ENCODE data around the gene LRRC2. TPM values are rescaled to one million over a fixed set of nuclear protein-coding genes. Genes with fewer than 3 reads are reported as not detected.
A peak's percentile ranks its signal among the peaks of the same experiment; 100 is the strongest.

LRRC2 gene
- total and polyA plus RNA-seq, 10 donors, result 0.59 to 10.9 (median 5.0) TPM

- no peak for DNase-seq
- Histone ChIP-seq H3K4me3 (peak overlapping the region in 1 of 8 donors; percentile 4), H3K27me3 (replicated peaks in 1 of 7) (no peaks in the 10 kb centered on the region), H3K36me3 (no peaks in the 10 kb centered on the region), H3K4me1 (peaks cover 0 to 4% (median 0%) of the 10 kb centered on the region in 6 donors), H3K9me3 (no peaks in the 10 kb centered on the region), H3K27ac (peak overlapping the region in 6 of 8 donors; percentile 37 to 56 (median 49))
- intact Hi-C loops (cut with DNase I; ENCODE audit: low total_unique reads), result no loop called here
- 65 to 85% (median 76%) methylated on average over 3 of the region's 3 CpGs for WGBS, 5 donors
- TF ChIP-seq POLR2A (IDR thresholded peaks at IDR 0.05) (no peak), POLR2AphosphoS5 (IDR thresholded peaks at IDR 0.05) (no peak)
- TF ChIP-seq, protein P1, sequence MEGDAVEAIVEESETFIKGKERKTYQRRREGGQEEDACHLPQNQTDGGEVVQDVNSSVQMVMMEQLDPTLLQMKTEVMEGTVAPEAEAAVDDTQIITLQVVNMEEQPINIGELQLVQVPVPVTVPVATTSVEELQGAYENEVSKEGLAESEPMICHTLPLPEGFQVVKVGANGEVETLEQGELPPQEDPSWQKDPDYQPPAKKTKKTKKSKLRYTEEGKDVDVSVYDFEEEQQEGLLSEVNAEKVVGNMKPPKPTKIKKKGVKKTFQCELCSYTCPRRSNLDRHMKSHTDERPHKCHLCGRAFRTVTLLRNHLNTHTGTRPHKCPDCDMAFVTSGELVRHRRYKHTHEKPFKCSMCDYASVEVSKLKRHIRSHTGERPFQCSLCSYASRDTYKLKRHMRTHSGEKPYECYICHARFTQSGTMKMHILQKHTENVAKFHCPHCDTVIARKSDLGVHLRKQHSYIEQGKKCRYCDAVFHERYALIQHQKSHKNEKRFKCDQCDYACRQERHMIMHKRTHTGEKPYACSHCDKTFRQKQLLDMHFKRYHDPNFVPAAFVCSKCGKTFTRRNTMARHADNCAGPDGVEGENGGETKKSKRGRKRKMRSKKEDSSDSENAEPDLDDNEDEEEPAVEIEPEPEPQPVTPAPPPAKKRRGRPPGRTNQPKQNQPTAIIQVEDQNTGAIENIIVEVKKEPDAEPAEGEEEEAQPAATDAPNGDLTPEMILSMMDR (IDR thresholded peaks at IDR 0.05 in 8 of 11, conservative IDR thresholded peaks at IDR 0.05 in 3 of 11), result no peak
Observed at GRCh38 chr3:46520531-46520930, 45.6 kb downstream of the LRRC2 start.

GRCh38 chr3:46519952-46520351 lies 46.1 kb downstream of the LRRC2 start:
- Histone ChIP-seq H3K36me3 (no peaks in the 10 kb centered on the region), H3K27ac (no peak overlapping the region), H3K4me3 (no peak overlapping the region), H3K9me3 (no peaks in the 10 kb centered on the region), H3K27me3 (replicated peaks in 1 of 7) (no peaks in the 10 kb centered on the region), H3K4me1 (peaks cover 0 to 4% (median 0%) of the 10 kb centered on the region in 6 donors)
- no peak for DNase-seq
- intact Hi-C loops (cut with DNase I; ENCODE audit: low total_unique reads), result no loop called here
- TF ChIP-seq POLR2AphosphoS5 (IDR thresholded peaks at IDR 0.05) (no peak), POLR2A (IDR thresholded peaks at IDR 0.05) (no peak)
- TF ChIP-seq, protein P1 (IDR thresholded peaks at IDR 0.05 in 8 of 11, conservative IDR thresholded peaks at IDR 0.05 in 3 of 11), result no peak
- WGBS, 5 donors, result 94 to 98% (median 95%) methylated on average over 2 of the region's 2 CpGs

DNA sequence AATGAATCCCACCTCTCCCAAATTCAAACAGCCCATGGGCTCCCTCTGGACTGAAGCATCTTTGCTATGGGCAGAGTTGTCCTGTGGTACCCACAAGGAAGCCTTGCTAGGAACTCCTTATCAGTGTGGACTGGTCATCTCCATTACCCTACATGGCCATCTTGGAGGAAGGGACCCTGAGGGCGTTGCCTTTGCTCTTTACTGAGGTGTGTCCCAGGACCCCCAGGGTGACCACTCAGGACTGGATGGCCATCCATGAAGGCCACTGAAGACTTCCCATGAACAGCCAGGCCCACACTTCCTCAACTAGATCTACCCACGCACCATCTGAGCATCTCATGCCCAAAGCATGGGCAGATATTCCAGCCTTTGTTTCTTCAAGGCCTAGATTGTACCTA lies 48.3 kb downstream of the LRRC2 start:
- intact Hi-C loops (cut with DNase I; ENCODE audit: low total_unique reads), result no loop called here
- no peaks in the 10 kb centered on the region for H3K27me3 ChIP-seq (replicated peaks in 1 of 7)
- H3K4me1 ChIP-seq, result peaks cover 0 to 4% (median 0%) of the 10 kb centered on the region in 6 donors
- WGBS, 5 donors, result 89 to 98% (median 93%) methylated on average over 2 of the region's 2 CpGs
- TF ChIP-seq POLR2AphosphoS5 (IDR thresholded peaks at IDR 0.05), result no peak
- TF ChIP-seq POLR2A (IDR thresholded peaks at IDR 0.05), result no peak
- TF ChIP-seq, protein P1 (IDR thresholded peaks at IDR 0.05 in 8 of 11, conservative IDR thresholded peaks at IDR 0.05 in 3 of 11), result no peak
- H3K9me3 ChIP-seq, result no peaks in the 10 kb centered on the region
- H3K27ac ChIP-seq, result no peak overlapping the region
- no peak overlapping the region for H3K4me3 ChIP-seq
- DNase-seq, result no peak
- no peaks in the 10 kb centered on the region for H3K36me3 ChIP-seq

- WGBS, 5 donors, result 80 to 87% (median 86%) methylated on average over 7 of the region's 7 CpGs
- intact Hi-C loops (cut with DNase I; ENCODE audit: low total_unique reads), result no loop called here
- Histone ChIP-seq H3K27ac (no peak overlapping the region), H3K27me3 (replicated peaks in 1 of 7) (no peaks in the 10 kb centered on the region), H3K36me3 (no peaks in the 10 kb centered on the region), H3K9me3 (no peaks in the 10 kb centered on the region), H3K4me1 (peaks cover 0 to 4% (median 0%) of the 10 kb centered on the region in 6 donors), H3K4me3 (no peak overlapping the region)
- DNase-seq, result no peak
- TF ChIP-seq POLR2AphosphoS5 (IDR thresholded peaks at IDR 0.05) (no peak), POLR2A (IDR thresholded peaks at IDR 0.05) (no peak)
- TF ChIP-seq, protein P1 (IDR thresholded peaks at IDR 0.05 in 8 of 11, conservative IDR thresholded peaks at IDR 0.05 in 3 of 11), result no peak
Observed at GRCh38 chr3:46517016-46517783, 48.9 kb downstream of the LRRC2 start.
